HG03196 (cell line): Measurements from ENCODE around the gene AGR2.

Source experiments
- ATAC-seq: cut with Tn5 transposase; IDR thresholded peaks from one replicate; pipeline ENCODE4 v1.9.1; 2021; ENCODE audit not compliant: unreplicated experiment

Gene AGR2

GRCh38 chr7:16743236-16743635 lies 61.6 kb downstream of the AGR2 start:
- ATAC-seq = no peak

GRCh38 chr7:16742547-16742946 lies 62.3 kb downstream of the AGR2 start:
- no peak for ATAC-seq
